GM19395 (cell line): ENCODE data around the gene NCOR1.

Experiments
- ATAC-seq: cut with Tn5 transposase; IDR thresholded peaks from one replicate; pipeline ENCODE4 v1.9.1; 2021; ENCODE audit warnings: mild to moderate bottlenecking, moderate library complexity; ENCODE audit not compliant: unreplicated experiment

The NCOR1 gene

DNA sequence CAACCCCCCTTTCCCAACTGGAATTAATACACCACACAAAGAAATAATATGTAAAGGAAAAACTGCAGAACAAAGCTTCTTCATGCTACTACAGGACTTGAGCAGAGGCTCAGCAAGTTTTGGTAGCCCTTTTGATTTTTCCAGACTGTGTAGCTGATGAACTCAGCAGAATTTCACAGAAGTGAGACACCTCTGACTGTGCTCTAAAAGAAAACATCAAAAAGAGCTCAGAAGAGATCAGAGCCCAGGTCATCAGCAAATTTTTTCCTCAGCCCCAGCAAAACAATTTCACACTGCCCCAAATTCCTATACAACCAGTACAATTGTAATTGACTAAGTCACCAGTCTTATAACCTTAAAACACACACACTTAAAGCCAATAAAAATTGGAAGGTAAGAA is 177.7 kb downstream of the NCOR1 start:
- ATAC-seq: no peak

DNA sequence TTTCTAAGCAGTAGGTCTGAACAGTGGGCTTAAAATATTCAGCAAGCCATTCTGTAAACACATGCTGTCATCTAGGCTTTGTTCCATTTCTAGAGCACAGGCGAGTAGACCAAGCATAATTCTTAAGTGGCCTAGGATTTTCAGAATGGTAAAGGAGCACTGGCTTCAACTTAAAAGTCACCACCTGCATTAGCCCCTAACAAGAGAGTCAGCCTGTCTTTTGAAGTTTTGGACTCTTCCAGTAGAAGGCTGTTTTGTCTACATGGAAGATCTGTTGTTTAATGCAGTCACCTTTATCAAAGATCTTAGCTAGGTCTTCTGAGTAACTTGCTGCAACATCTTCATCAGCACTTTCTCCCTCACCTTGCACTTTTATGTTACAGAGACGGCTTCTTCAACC is 179.1 kb downstream of the NCOR1 start:
- ATAC-seq: no peak

DNA sequence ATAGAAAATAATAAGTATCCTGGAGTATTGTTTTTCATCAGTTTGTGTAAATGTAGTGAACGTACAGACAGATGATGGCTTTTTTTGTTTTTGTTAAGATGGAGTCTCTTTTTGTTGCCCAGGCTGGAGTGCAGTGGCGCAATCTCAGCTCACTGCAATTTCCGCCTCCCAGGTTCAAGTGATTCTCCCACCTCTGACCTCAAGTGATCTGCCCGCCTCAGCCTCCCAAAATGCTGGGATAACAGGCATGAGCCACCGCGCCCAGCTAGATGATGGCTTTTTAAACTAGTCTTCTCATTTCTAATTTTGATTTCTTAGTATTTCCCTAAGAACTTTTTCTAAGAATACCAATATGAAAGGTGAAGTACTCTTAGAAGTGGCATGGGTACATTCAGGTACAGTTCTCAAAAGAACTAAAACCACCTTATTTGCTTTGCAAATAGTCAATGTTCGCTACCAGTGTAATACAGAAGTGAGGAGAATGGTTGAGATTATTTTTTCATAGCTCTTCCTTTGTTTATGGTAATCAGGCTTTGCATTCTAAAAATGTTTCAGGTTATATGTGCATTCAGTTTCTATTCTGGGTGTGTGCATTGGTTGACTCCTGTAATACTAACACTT is 181.5 kb downstream of the NCOR1 start:
- ATAC-seq: no peak

DNA sequence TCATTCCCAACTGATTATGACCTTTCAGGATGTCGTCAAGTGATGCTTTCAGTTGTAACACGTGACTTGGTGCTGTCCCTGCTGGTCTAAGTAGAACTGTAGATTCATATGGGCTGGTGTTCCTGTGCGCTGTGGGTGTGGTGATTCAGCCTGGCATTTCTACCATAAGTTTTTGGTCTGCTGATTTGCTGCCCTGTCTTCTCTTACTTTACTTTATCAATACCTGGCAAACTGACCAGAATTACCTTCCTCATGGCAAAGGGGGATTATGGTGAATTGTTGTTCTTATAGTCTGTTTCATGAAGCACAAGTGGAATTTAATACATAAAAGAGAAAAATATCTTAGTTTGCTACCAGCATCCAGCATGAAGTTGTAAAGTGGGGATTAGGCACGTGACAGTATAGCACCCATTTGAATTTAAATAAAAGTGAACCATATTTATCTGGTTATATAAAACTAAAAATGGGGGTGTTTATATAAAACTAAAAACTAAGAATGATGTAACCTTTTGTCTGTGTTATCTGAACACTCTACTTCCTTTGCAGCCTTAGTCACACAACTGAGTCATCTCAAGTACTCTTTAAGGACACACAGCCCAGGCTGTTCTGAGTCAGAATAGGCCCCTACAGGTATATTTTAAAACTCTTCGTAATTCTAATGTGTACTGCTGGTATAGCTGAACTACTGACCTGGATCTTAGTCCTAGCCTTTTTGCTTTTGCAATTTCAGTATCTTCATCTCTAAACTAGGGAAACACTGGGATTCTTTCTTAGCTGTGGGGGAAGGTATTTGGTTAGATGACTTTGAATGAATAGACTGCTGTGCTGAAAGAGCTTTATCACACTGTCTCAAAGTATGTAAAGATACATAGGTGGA is 187.4 kb downstream of the NCOR1 start:
- peak; percentile 79 for ATAC-seq

DNA sequence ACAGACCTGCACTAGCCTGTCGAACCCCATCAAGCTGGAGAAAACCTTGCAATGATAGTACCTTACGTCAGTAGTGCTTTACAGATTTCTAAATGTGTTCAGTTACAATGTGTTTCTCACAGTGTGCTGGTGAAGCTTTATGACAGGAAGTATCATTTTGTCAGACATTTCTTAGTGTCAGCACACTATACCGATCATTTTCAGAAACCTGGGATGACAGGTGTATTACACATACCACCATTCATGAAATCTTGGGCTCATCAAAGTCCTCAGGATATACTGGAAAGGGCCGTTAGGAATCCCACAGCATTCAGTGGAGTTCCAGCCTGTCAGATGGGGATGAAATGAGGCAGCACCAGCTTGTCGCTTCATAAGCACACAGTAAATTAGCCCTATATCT is 188.4 kb downstream of the NCOR1 start:
- ATAC-seq: no peak

DNA sequence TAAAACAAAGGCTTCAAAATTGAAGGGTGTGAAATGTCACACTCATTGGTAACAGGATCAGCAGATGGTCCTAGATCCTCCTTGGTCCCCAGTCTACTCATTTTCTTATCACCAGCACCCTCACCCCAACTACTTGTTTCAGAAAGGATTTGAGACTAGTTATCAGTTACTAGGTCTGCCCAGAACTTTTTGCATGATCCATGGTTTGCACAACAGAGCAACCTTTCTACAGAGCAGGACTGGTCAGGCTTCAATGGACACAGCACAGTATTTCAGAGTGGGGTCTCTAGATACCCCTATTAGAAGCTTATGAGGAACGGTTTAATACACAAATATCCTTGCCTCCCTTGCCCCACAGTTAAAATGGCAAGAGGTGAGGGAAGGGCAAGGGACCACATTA is 190.1 kb downstream of the NCOR1 start:
- ATAC-seq: no peak

DNA sequence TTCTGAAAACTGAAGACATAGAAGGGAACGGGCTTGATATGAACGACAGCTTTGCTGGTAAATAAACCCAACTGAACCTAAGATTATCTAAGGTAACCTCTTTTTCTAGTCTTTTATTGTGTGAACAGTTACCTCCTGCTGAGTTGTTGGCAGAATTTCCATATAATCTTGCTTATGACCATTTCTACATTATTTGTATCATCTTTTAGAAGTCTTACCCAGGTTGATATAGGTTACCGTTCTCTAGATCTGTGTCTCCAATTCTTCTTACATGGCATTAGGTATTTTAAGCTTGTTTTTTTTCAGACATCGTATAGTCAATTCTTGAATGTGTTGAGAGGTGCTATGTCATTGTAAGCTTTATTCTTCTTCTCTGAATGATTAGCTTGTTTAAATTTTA is 191.5 kb downstream of the NCOR1 start:
- no peak for ATAC-seq

DNA sequence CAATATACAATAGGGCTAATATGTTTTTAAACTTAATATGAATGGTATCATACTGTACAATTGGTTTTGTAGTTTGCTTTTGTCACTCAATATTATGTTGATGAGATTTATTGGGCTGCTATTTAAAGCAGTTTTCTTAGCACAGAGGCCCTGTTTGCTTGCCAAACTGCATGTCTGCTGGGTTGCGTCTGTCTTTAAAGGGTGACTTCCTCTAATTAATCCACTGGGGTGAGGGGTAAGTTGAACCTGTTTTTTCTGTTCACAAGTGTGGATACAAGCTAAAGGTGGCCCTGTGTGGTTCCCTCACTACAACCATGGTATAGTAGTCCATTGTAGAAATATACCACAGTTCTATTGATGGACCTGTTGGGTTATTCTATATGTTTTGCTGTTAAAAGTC is 196.0 kb downstream of the NCOR1 start:
- no peak for ATAC-seq

DNA sequence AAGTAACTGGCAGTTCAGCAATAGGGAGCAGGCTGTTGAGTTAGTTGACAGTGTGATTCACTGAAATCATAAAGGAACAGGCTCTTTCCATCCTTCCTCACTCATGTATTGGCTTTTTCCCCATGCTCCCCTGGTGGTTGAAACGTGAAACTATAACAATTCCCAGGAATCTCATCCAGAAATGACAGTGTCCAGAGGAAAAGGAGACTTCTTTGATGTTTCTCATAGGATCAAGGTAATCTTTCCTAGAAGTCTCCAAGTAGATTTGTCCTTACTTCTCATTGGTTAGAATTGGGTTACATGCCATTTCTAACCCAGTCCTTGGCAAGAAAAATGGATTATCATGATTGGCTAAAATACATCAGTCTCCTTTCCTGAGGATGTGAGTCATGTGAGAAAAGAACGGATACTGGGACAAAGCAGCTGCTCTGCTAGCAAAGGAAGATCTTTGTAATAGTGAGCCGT is 201.4 kb downstream of the NCOR1 start:
- ATAC-seq: no peak

DNA sequence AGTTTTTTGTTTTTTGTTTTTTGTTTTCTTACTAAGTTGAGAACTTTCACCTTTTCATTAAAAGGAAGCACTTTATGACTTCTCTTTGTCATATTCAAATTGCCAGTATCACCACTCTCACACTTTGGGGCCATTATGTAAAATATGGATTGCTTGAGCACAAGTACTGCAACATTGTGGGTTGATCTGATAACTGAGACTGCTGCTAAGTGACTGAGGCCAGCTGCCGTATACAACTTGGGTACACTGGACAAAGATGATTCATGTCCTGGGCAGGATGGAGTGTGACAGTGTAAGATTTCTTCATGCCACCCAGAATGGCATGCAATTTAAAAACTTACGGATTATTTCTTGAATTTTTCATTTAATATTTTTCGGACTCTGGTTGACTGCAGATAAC is 207.9 kb downstream of the NCOR1 start:
- no peak for ATAC-seq

DNA sequence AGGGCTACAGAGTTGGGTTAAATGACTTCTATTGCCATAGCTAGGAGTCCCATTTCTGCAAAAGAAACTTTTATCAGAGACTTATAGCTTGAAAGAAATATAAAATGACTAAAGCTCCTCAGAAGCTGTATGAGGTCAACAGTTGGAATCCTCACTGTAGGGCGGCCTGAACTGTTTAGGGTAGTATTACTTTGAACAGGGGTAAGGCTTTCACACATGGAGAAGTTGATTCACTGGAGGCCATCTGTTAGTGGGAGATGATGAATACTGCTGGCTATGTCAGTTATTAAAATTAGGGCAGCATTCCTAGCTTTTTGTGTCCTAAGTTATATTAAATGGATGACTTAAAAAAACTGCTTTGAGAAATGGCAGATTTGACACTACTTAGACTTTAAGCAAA is 209.7 kb downstream of the NCOR1 start:
- no peak for ATAC-seq

DNA sequence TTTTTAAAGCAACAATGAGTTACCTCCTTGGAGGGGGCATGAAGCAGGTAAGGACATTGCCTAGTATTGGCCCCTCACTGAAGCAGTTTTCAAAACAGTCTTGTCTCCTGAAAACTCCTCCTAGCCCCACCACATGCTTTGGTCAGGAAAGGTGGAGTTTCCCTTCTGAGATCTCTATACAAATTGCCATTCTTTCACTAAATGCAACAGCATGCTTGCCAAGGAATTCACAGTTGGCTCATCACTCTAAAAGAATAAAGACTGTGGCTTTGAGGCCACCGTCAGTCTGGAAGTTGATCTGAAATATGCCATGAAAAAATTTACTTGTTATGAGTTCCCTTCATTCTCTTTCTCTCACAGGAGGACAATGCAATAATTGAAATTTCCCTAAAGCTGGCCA is 211.5 kb downstream of the NCOR1 start:
- no peak for ATAC-seq

DNA sequence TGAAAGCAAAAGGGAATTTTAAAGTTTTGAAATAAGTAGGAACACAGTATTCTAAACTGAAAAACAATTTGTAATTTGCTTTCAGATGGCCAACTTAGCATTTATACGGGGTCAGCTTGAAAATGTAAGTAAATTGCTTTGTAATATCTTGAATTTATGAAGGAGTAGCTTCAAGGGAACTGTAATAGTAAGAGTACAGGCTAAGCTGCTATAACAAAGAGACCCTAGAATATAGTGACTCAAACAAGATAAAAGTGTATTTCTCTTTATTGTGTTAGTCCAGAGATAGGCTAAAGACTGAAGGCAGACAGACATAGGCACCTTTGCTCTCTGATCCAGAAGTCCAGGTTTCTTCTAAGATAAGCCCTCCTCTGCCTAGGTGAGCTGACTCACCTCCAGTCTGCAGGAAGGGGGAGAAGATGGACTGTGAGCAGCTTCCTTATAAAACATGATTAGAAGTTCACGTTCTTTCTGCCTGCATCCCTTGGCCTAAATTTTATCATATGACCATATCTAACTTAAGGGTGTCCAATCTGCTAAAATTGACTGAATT is 212.6 kb downstream of the NCOR1 start:
- no peak for ATAC-seq

DNA sequence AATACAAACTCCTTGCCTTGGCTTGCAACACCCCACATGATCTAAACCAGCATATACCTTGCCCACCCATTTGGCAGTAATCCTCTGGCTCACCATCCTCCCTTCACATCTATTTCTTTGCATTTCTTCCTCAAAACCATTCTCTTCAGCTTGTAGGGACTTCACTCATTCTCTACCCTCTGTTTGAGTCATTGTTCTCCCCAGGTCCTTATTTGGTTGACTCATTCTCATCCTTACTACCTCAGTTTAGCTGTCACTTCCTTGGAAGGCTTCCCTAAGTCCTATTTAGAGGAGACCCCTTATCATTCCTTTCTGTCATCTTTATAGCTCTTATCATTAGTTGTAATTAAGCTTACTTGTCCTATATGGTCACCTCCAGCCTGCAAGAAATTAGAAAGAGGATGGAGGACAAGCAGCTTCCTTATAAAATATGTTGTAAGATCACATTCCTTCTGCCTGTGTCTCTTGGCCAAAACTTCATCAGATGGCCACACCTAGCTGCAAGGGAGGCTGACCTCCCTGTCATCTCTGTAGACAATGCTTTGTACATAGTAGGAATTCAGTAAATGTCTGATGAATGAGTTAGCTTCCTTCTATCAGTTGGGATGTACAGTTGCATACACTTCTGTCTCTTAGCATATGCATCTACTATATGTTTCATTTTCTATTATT is 214.0 kb downstream of the NCOR1 start:
- no peak for ATAC-seq

DNA sequence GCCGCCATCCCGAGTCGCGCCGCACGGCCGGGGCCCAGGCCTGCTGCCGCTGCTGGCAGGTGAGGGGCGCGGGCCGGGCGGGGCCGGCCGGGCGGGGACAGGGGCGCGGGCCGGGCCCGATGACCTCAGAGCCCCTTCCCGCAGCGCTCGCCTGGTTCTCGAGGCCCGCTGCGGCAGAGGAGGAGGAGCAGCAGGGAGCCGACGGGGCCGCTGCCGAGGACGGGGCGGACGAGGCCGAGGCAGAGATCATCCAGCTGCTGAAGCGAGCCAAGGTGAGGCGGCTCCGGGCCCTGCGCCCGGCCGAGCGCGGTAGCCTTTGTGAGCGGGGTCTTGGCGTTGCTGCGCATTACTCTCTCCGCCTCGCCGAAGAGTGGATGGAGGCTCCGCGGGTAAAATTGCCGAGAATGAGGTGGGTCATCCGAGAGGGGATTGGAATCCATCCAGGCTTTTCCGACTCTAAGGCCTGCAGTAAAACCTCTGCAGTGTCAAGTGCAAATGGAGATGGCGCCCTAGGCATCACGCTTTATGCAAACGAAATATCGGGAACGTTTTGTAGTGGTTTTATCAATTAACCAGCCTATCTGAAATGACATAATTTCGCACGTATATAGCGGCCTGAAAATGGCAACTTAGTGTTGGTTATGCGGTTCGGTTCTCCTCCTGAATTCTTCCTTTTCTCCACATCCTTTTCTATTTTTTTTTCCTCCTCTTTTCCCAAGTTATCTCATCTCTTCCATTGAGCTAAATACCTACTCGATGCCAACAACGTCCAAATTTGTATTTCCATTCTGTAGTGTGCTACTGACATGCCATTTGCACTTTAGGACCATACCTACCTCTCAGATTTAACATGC is 215.1 kb downstream of the NCOR1 start:
- peak; percentile 47 for ATAC-seq

DNA sequence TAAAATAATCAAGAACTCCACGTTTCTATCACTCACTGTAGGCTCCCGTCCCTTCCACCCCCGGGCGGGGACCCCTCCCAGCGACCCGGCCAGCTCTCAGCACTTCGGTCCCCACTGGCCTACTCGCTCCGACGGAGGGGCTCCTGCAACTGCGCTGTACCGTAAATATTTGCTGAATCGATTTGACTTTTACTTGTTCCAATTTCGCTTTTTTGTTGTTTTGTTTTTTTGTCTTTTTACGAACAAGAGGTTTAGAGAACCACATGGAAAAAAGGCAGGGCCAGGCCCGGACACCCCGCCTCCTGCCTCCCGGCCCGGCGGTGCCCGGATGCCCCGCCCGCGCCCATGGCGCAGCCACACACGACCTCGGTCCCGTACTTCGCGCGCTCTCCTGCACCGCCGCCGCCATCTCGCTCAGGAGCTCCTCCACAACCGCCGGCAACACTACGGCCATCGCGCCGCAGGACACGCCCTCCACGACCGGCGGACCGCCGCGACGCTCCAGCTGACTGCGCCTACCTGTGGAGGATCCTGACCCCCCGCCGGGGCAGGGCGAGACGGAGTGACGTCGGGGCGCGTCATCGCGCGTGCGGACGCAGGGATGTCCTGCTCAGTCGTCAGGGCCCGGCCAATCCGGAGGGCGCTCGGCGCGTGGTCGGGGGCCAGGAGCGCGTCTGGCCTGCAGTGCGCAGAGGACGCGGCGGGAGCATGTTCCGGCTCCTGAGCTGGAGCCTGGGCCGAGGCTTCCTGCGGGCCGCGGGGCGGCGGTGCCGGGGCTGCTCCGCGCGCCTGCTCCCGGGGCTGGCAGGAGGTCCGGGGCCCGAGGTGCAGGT is 216.0 kb downstream of the NCOR1 start, which contains the start of the genes TTC19 and ZSWIM7:
Gene TTC19, plus strand, starts transcription at position 684 of the 833 bp plus-strand sequence. Its CDS starts 25 bp downstream, at position 709.
Gene ZSWIM7, minus strand, starts transcription at position 564 of the 833 bp plus-strand sequence. Its CDS starts 110 bp downstream, at position 454.
- ATAC-seq: peak; percentile 93

DNA sequence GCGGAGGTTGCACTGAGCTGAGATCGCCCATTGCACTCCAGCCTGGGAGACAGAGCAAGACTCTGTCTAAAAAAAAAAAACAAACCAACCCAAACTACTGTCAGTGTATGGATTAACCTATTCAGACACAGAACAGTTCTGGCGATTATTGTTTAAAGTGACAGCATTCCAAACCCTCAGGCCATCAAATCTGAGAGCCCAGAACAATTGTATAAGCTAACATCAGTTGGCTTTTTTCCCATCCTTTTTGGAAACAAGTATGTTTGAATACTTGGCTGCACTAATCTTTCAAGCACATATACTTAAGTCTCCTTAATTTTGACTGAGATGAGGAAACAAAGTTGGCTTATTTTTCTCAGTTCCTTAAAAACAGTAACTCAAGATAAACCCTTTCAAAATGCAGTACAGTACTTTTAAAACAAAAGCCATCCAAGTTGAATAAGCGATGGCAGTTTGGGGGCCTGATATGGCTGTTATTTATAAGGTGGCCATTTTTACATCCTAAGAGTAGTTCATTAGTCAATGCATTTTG is 217.2 kb downstream of the NCOR1 start:
- no peak for ATAC-seq

DNA sequence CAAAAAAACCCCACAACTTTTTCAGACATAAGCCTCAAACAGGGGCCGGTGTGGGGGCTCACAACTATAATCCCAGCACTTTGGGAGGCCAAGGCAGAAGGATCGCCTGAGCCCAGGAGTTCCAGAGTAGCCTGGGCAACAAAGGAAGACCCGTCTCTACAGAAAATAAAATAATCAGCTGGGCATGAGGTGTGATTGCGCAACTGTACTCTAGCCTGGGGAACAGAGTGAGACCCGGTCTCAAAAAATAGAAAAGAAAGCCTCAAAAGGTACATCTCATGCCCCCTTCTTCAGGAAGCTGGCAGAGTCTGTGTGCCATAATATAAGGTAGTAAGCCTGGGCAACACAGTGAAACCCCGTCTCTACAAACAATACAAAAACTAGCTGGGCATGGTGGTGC is 219.0 kb downstream of the NCOR1 start:
- ATAC-seq: no peak
